H1 (cell line): ENCODE measurements around the gene VPS26B. TPM values are rescaled to one million over a fixed set of nuclear protein-coding genes. Genes with fewer than 3 reads are reported as not detected.

Source experiments
- CEBPB ChIP-seq: IDR thresholded peaks from 2 replicates; pipeline ENCODE4 v1.6.1; 2012; ENCODE audit warnings: low read depth, low read length
- POU5F1 ChIP-seq: IDR thresholded peaks from 2 replicates; pipeline ENCODE4 v1.6.1; 2011; ENCODE audit warnings: low read depth, mild to moderate bottlenecking, low read length, moderate library complexity
- SP1 ChIP-seq: IDR thresholded peaks from 2 replicates; pipeline ENCODE4 v1.6.1; 2011; ENCODE audit warnings: low read depth, low read length
- TAF1 ChIP-seq: IDR thresholded peaks from 2 replicates; pipeline ENCODE4 v1.6.1; 2011; ENCODE audit warnings: mild to moderate bottlenecking, low read depth, low read length
- polyA plus RNA-seq, 7 experiments: library from polyadenylated mRNA; depleted of rRNA in 3 of 7; stranded (reverse) in 5 of 7; unstranded in 2 of 7; fragments of >200 nt in 5 of 7; fragments of 200-250 nt in 2 of 7; gene quantifications; 1 replicate in 5 of 7; 2 replicates in 1 of 7; 4 replicates in 1 of 7; pipeline versions ENCODE4 v1.2.1 to v1.2.3, GENCODE V29; 2011 to 2013; ENCODE audit warnings: missing spikeins in 2 of 7, mixed read lengths in 2 of 7
- total RNA-seq: library from RNA; stranded (reverse); fragmentation: NEBNext Ultra II Directional; extraction: Animal tissue kit (Norgen Biotek cat#: 25700); gene quantifications from 2 replicates; pipeline ENCODE4 v1.2.1, GENCODE V29; 2021
- TF ChIP-seq, protein P1 (sequence below): IDR thresholded peaks from 2 replicates; pipeline ENCODE4 v1.6.1; 2011; ENCODE audit warnings: low read depth, mild to moderate bottlenecking, low read length; ENCODE audit not compliant: insufficient read depth

Gene VPS26B
- total and polyA plus RNA-seq, 2 of the 8 experiments (the other 6 are each of a cell fraction or from before 2014, with no cell fraction given), result 18.3 to 27.0 TPM

DNA sequence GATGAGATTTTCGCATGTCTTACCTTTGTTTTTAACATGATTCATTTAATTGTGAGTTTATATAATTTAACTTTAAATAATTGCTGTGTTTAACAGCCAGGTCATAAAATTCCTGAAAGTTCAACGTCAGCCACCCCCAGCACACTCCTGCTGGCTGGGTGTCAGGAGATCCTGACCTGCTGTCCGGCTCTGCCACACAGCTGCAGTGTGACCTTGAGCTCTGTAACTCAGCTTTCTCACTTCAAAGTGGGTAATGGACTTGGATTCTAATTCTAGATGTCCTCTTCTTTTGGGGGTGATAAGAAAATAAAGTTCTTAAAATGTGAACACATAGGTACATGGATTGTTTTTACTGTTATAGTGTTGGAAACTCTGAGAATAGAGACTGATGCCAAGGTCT, 10.9 kb downstream of the VPS26B start (continued):
- TF ChIP-seq CEBPB (no peak), SP1 (no peak), POU5F1 (no peak), TAF1 (no peak)
- TF ChIP-seq, protein P1, sequence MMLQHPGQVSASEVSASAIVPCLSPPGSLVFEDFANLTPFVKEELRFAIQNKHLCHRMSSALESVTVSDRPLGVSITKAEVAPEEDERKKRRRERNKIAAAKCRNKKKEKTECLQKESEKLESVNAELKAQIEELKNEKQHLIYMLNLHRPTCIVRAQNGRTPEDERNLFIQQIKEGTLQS, result no peak
